B cell (primary cell): ENCODE measurements around the gene DCAKD.

Experiments
- EZH2 ChIP-seq: IDR thresholded peaks from 2 replicates; pipeline ENCODE4 v1.6.1; 2012; ENCODE audit warnings: borderline replicate concordance, low read depth, mild to moderate bottlenecking, moderate library complexity, low read length; ENCODE audit not compliant: insufficient read depth, poor library complexity, severe bottlenecking
- TF ChIP-seq, protein P1 (sequence below): fragments of 200-600 bp; IDR thresholded peaks from one replicate; pipeline ENCODE4 v1.8.0; 2022; ENCODE audit warnings: antibody characterized with exemption, mild to moderate bottlenecking

DNA sequence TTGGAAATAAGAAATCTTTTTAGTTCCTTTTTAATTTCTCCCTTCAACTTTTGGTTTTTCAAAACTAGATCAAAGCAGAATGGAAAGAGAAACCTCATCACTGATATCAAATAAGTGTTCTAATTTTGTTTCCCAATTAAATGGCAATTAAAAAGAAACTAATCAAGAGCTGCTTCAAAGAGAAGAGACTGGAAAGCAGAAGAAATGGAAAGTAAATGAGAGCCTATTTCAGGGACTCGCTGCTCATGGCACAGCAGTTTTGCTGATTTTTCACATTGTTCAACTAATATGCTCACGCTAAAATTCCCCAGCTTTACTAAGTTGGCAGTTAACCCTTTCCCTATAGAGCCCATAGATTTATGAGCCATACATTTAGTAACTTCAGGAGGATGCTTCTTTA lies 16.2 kb upstream of the DCAKD start:
- TF ChIP-seq EZH2: no peak
- TF ChIP-seq, protein P1, sequence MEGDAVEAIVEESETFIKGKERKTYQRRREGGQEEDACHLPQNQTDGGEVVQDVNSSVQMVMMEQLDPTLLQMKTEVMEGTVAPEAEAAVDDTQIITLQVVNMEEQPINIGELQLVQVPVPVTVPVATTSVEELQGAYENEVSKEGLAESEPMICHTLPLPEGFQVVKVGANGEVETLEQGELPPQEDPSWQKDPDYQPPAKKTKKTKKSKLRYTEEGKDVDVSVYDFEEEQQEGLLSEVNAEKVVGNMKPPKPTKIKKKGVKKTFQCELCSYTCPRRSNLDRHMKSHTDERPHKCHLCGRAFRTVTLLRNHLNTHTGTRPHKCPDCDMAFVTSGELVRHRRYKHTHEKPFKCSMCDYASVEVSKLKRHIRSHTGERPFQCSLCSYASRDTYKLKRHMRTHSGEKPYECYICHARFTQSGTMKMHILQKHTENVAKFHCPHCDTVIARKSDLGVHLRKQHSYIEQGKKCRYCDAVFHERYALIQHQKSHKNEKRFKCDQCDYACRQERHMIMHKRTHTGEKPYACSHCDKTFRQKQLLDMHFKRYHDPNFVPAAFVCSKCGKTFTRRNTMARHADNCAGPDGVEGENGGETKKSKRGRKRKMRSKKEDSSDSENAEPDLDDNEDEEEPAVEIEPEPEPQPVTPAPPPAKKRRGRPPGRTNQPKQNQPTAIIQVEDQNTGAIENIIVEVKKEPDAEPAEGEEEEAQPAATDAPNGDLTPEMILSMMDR: no peak
